ENCODE results near the gene NEXN. TPM values are rescaled to one million over a fixed set of nuclear protein-coding genes. Genes with fewer than 3 reads are reported as not detected.
A peak's percentile ranks its signal among the peaks of the same experiment; 100 is the strongest.

The NEXN gene
- total RNA-seq, 2 experiments from 2014 or later = not detected

- intact Hi-C loops (cut with micrococcal nuclease; ENCODE audit: unreplicated experiment) = no loop called here
- peaks cover 95% of the 10 kb centered on the region for H3K36me3 ChIP-seq (ENCODE audit: insufficient read depth, low read length)
- ChIA-PET POLR2A (interaction anchor here (1.0 kb wide), 1 partner anchor 129 kb away, joined by 3 read pairs; no protein-coding TSS in a partner anchor), CTCF (ENCODE audit: unreplicated experiment) (no interaction called here)
- TF ChIP-seq CTCF (conservative IDR thresholded peaks at IDR 0.05; ENCODE audit: low read length) = no peak
- TF ChIP-seq EZH2phosphoT487 (IDR thresholded peaks at IDR 0.05; ENCODE audit: borderline replicate concordance, low read depth, low read length) = no peak
- H3K9me3 ChIP-seq (ENCODE audit: low read length) = no peaks in the 10 kb centered on the region
- H3K4me3 ChIP-seq (ENCODE audit: low read depth, low read length, poor library complexity, severe bottlenecking) = no peak overlapping the region
- peaks cover 26% of the 10 kb centered on the region; the same call in 1 of the 2 replicates for H3K79me2 ChIP-seq (ENCODE audit: insufficient read depth, low read depth, low read length)
- BruUV-seq (replicated peaks) = no TSS peak
- H3K27ac ChIP-seq (ENCODE audit: low read depth, low read length, poor library complexity, severe bottlenecking) = no peak overlapping the region
- no peak for DNase-seq (ENCODE audit: low spot score)
- H4K20me1 ChIP-seq (ENCODE audit: insufficient read depth, low read length) = peaks cover 30% of the 10 kb centered on the region; the same call in 1 of the 2 replicates
- H3K4me2 ChIP-seq (ENCODE audit: low read length) = no peak overlapping the region
- peaks cover 20% of the 10 kb centered on the region for H3K4me1 ChIP-seq (ENCODE audit: insufficient read depth, low read length, poor library complexity, severe bottlenecking)
- H3K9me2 ChIP-seq (ENCODE audit: insufficient read depth, low read length) = no peaks in the 10 kb centered on the region
- no peak overlapping the region for H2AFZ ChIP-seq (ENCODE audit: low read length)
These were observed 56.9 kb downstream of the NEXN start for GRCh38 chr1:77945345-77945744.

GRCh38 chr1:77948841-77949424, 60.5 kb downstream of the NEXN start:
- peaks cover 48% of the 10 kb centered on the region; the same call in 1 of the 2 replicates for H3K79me2 ChIP-seq (ENCODE audit: insufficient read depth, low read depth, low read length)
- intact Hi-C loops (cut with micrococcal nuclease; ENCODE audit: unreplicated experiment) = no loop called here
- H3K27ac ChIP-seq (ENCODE audit: low read depth, low read length, poor library complexity, severe bottlenecking) = peak overlapping the region; percentile 4
- no peaks in the 10 kb centered on the region for H3K9me2 ChIP-seq (ENCODE audit: insufficient read depth, low read length)
- no peaks in the 10 kb centered on the region for H3K9me3 ChIP-seq (ENCODE audit: low read length)
- no peak overlapping the region for H3K4me3 ChIP-seq (ENCODE audit: low read depth, low read length, poor library complexity, severe bottlenecking)
- no peak overlapping the region for H2AFZ ChIP-seq (ENCODE audit: low read length)
- no TSS peak for BruUV-seq (replicated peaks)
- peaks cover 99% of the 10 kb centered on the region for H3K36me3 ChIP-seq (ENCODE audit: insufficient read depth, low read length)
- TF ChIP-seq EZH2phosphoT487 (IDR thresholded peaks at IDR 0.05; ENCODE audit: borderline replicate concordance, low read depth, low read length) = no peak
- peak; percentile 32; the same call in 1 of the 2 replicates for TF ChIP-seq CTCF (conservative IDR thresholded peaks at IDR 0.05; ENCODE audit: low read length)
- H3K4me2 ChIP-seq (ENCODE audit: low read length) = no peak overlapping the region
- peaks cover 43% of the 10 kb centered on the region for H3K4me1 ChIP-seq (ENCODE audit: insufficient read depth, low read length, poor library complexity, severe bottlenecking)
- ChIA-PET CTCF (ENCODE audit: unreplicated experiment) (no interaction called here), POLR2A (interaction anchor here (0.6 to 2.9 kb wide), 4 partner anchors 8 to 75 kb away, joined by 3 to 8 read pairs (median 4); partner anchors contain the start of gene DNAJB4)
- peaks cover 37% of the 10 kb centered on the region; the same call in 1 of the 2 replicates for H4K20me1 ChIP-seq (ENCODE audit: insufficient read depth, low read length)
- DNase-seq (ENCODE audit: low spot score) = peak; percentile 27

GRCh38 chr1:77950873-77951272, 62.4 kb downstream of the NEXN start:
- H3K36me3 ChIP-seq (ENCODE audit: insufficient read depth, low read length) = peaks cover 100% of the 10 kb centered on the region
- peak overlapping the region; percentile 56 for H3K4me2 ChIP-seq (ENCODE audit: low read length)
- no peak overlapping the region for H2AFZ ChIP-seq (ENCODE audit: low read length)
- no TSS peak for BruUV-seq (replicated peaks)
- ChIA-PET POLR2A (interaction anchor here (0.8 to 2.9 kb wide), 5 partner anchors 13 to 54 kb away, joined by 3 to 8 read pairs (median 7); partner anchors contain the start of genes DNAJB4 and FUBP1), CTCF (ENCODE audit: unreplicated experiment) (interaction anchor here (1.0 kb wide), 1 partner anchor 231 kb away, joined by 3 read pairs; no protein-coding TSS in a partner anchor)
- no peaks in the 10 kb centered on the region for H3K9me2 ChIP-seq (ENCODE audit: insufficient read depth, low read length)
- peaks cover 52% of the 10 kb centered on the region; the same call in 1 of the 2 replicates for H3K79me2 ChIP-seq (ENCODE audit: insufficient read depth, low read depth, low read length)
- H3K9me3 ChIP-seq (ENCODE audit: low read length) = no peaks in the 10 kb centered on the region
- peak; percentile 27 for DNase-seq (ENCODE audit: low spot score)
- intact Hi-C loops (cut with micrococcal nuclease; ENCODE audit: unreplicated experiment) = loop anchor here (2.0 to 5.0 kb wide), 3 partner anchors 16 to 51 kb away; partner anchors contain the start of gene DNAJB4
- peaks cover 37% of the 10 kb centered on the region; the same call in 1 of the 2 replicates for H4K20me1 ChIP-seq (ENCODE audit: insufficient read depth, low read length)
- no peak overlapping the region for H3K4me3 ChIP-seq (ENCODE audit: low read depth, low read length, poor library complexity, severe bottlenecking)
- peak overlapping the region; percentile 51 for H3K27ac ChIP-seq (ENCODE audit: low read depth, low read length, poor library complexity, severe bottlenecking)
- peaks cover 43% of the 10 kb centered on the region for H3K4me1 ChIP-seq (ENCODE audit: insufficient read depth, low read length, poor library complexity, severe bottlenecking)
- TF ChIP-seq CTCF (conservative IDR thresholded peaks at IDR 0.05; ENCODE audit: low read length) (no peak), EZH2phosphoT487 (IDR thresholded peaks at IDR 0.05; ENCODE audit: borderline replicate concordance, low read depth, low read length) (no peak)

All from OCI-LY7 (cell line).